Mammary epithelial cell (primary cell): ENCODE measurements around the gene EP400.

Experiments
- EZH2 ChIP-seq: IDR thresholded peaks from 2 replicates; pipeline ENCODE4 v1.6.1; 2012; ENCODE audit warnings: low read length, inconsistent platforms, borderline replicate concordance
- TF ChIP-seq, protein P1 (sequence below), 2 donors: IDR thresholded peaks in 1 of 2; conservative IDR thresholded peaks in 1 of 2; 2 replicates each; pipeline ENCODE4 v1.5.1; 2011 to 2012; ENCODE audit warnings: inconsistent platforms in 2 of 2, low read length in 2 of 2, mild to moderate bottlenecking in 2 of 2, control low read depth in 1 of 2, low read depth in 1 of 2; ENCODE audit not compliant: insufficient read depth in 1 of 2; ENCODE audit errors: extremely low read depth in 1 of 2

DNA sequence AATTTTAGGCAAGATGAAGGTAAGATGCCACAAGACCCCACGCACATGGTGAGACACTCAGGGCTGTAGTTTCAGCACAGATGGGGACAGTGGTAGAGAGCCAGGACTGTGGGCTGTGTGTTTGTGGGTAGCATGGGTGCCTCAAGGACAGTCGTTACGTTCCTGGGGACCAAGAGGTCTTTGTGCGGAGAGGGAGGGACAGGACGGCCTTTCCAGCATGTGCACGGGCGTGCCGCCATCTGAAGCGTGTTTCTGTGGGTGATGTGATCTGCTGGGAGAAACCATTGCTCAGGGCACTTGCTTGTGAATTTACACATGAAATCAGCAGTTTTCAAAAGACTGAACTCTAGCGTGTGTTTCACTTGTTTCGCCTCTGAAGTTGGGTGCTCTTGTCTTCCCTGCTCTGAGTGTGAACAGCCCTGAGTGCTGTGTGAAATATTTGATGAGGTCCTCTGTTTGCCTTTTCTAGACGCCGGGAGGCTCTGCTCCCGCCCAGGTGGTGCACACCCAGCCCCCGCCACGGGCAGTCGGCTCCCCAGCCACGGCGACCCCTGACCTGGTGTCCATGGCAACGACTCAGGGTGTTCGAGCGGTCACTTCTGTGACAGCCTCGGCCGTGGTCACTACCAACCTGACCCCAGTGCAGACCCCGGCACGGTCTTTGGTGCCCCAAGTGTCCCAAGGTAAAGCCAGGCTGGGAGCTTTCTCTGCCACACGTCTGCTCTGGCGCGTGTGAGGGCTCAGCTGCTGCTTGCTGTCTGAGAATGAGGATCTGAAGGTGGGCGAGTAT is 112.1 kb downstream of the EP400 start:
- TF ChIP-seq, protein P1, sequence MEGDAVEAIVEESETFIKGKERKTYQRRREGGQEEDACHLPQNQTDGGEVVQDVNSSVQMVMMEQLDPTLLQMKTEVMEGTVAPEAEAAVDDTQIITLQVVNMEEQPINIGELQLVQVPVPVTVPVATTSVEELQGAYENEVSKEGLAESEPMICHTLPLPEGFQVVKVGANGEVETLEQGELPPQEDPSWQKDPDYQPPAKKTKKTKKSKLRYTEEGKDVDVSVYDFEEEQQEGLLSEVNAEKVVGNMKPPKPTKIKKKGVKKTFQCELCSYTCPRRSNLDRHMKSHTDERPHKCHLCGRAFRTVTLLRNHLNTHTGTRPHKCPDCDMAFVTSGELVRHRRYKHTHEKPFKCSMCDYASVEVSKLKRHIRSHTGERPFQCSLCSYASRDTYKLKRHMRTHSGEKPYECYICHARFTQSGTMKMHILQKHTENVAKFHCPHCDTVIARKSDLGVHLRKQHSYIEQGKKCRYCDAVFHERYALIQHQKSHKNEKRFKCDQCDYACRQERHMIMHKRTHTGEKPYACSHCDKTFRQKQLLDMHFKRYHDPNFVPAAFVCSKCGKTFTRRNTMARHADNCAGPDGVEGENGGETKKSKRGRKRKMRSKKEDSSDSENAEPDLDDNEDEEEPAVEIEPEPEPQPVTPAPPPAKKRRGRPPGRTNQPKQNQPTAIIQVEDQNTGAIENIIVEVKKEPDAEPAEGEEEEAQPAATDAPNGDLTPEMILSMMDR (conservative IDR thresholded peaks at IDR 0.05 in 1 of 2, IDR thresholded peaks at IDR 0.05 in 1 of 2; ENCODE audit: extremely low read depth in 1 of 2, insufficient read depth in 1 of 2, low read depth in 1 of 2, low read length in 2 of 2): no peak
- TF ChIP-seq EZH2: no peak
